Suppressor macrophage (primary cell): ENCODE results near the gene FRMD4B.
A peak's percentile ranks its signal among the peaks of the same experiment; 100 is the strongest.

Experiments
- DNase-seq, 4 experiments: peaks; one replicate each; pipeline ENCODE4 v3.0.0-alpha.2; 2020 to 2022

Gene FRMD4B

GRCh38 chr3:69166446-69166845 is 219.4 kb downstream of the FRMD4B start:
- no peak for DNase-seq

GRCh38 chr3:69165744-69166143 is 220.1 kb downstream of the FRMD4B start:
- DNase-seq: no peak

- no peak for DNase-seq
Measured at GRCh38 chr3:69164296-69164695, 221.6 kb downstream of the FRMD4B start.

- DNase-seq: no peak
Measured at GRCh38 chr3:69162308-69162980, 223.4 kb downstream of the FRMD4B start.

GRCh38 chr3:69161587-69162307 is 224.1 kb downstream of the FRMD4B start:
- DNase-seq: peak; percentile 51 to 73 (median 62)

GRCh38 chr3:69160525-69160924 is 225.4 kb downstream of the FRMD4B start:
- no peak for DNase-seq

- no peak for DNase-seq
Measured at GRCh38 chr3:69160107-69160506, 225.8 kb downstream of the FRMD4B start.

GRCh38 chr3:69149586-69149985 is 236.3 kb downstream of the FRMD4B start:
- DNase-seq: no peak

GRCh38 chr3:69145688-69146087 is 240.2 kb downstream of the FRMD4B start:
- no peak for DNase-seq

GRCh38 chr3:69144631-69145245 is 241.2 kb downstream of the FRMD4B start:
- no peak for DNase-seq

- no peak for DNase-seq
Measured at GRCh38 chr3:69143612-69144011, 242.3 kb downstream of the FRMD4B start.

GRCh38 chr3:69142797-69143454 is 243.0 kb downstream of the FRMD4B start:
- DNase-seq: no peak

GRCh38 chr3:69142090-69142489 is 243.8 kb downstream of the FRMD4B start:
- DNase-seq: no peak

- DNase-seq: no peak
Measured at GRCh38 chr3:69141313-69141712, 244.6 kb downstream of the FRMD4B start.

- DNase-seq: no peak
Measured at GRCh38 chr3:69137412-69137811, 248.5 kb downstream of the FRMD4B start.

GRCh38 chr3:69137005-69137404 is 248.9 kb downstream of the FRMD4B start:
- DNase-seq: no peak

- DNase-seq: no peak
Measured at GRCh38 chr3:69130689-69131088, 255.2 kb downstream of the FRMD4B start.

GRCh38 chr3:69129531-69129930 is 256.4 kb downstream of the FRMD4B start:
- no peak for DNase-seq

GRCh38 chr3:69128509-69128908 is 257.4 kb downstream of the FRMD4B start:
- DNase-seq: no peak

- DNase-seq: no peak
Measured at GRCh38 chr3:69126999-69127398, 258.9 kb downstream of the FRMD4B start.

GRCh38 chr3:69126216-69126615 is 259.7 kb downstream of the FRMD4B start:
- no peak for DNase-seq

- DNase-seq: no peak
Measured at GRCh38 chr3:69122403-69122802, 263.5 kb downstream of the FRMD4B start, which contains the start of gene LMOD3. TSS of gene LMOD3 (minus strand) at chr3:69122595. CDS start at chr3:69122386, 209 bp downstream.

- DNase-seq: peak in 3 of 4 experiments; percentile 7 to 25 (median 11)
Measured at GRCh38 chr3:69121950-69122349, 263.9 kb downstream of the FRMD4B start.
